GM12865 (cell line): Measurements from ENCODE around the gene CLCA4.
A peak's percentile ranks its signal among the peaks of the same experiment; 100 is the strongest.

ENCODE experiments used
- DNase-seq: peaks from one replicate; pipeline ENCODE4 v3.0.0; 2010; ENCODE audit warnings: low read depth
- H3K4me3 ChIP-seq: 2 replicates; pipeline ENCODE4 v1.5.1; 2011; ENCODE audit warnings: mild to moderate bottlenecking, low read depth, low read length, control low read depth
- TF ChIP-seq, protein P1 (sequence below): IDR thresholded peaks from 2 replicates; pipeline ENCODE4 v1.5.1; 2011; ENCODE audit warnings: low read length, control low read depth, low read depth, inconsistent platforms; ENCODE audit not compliant: insufficient read depth; ENCODE audit errors: missing control alignments

CLCA4 gene

DNA sequence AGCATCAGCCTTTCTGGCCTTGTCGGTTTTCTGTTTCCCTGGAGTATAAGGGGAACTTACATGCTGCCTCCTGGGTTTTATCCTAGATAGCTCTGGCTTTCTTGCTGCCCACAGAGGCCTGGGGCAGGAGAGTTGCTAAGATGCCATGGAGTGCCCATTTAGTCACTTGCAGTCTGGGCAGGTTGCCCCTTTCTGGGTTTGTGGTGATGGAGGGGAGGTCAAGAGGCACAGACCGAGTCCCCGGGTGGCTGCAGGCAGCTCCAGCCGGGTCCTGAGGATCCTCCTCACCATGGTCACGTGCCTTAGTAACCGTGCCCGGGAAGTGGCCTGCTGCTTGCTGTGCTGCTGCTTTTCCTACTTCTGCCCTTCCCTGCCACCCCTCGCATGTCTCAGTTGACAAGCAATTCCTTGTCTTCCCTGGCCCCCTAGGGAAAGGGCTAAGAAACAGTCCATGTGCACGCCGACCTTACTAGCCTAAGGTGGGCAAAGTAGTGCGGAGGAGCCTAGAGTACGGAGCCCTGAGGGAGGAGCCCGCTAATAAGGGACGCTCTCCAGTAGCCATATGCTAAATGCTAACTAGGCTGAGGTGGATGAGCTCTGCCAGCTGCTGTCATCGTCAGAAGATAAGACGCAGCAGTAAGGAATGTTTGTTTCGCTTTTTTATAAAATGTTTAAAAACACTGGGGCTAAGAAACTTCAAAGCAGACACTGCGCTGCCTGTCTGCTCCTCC is 43.3 kb upstream of the CLCA4 start:
- TF ChIP-seq, protein P1, sequence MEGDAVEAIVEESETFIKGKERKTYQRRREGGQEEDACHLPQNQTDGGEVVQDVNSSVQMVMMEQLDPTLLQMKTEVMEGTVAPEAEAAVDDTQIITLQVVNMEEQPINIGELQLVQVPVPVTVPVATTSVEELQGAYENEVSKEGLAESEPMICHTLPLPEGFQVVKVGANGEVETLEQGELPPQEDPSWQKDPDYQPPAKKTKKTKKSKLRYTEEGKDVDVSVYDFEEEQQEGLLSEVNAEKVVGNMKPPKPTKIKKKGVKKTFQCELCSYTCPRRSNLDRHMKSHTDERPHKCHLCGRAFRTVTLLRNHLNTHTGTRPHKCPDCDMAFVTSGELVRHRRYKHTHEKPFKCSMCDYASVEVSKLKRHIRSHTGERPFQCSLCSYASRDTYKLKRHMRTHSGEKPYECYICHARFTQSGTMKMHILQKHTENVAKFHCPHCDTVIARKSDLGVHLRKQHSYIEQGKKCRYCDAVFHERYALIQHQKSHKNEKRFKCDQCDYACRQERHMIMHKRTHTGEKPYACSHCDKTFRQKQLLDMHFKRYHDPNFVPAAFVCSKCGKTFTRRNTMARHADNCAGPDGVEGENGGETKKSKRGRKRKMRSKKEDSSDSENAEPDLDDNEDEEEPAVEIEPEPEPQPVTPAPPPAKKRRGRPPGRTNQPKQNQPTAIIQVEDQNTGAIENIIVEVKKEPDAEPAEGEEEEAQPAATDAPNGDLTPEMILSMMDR: no peak
- no peak for DNase-seq
- no peak overlapping the region for H3K4me3 ChIP-seq

DNA sequence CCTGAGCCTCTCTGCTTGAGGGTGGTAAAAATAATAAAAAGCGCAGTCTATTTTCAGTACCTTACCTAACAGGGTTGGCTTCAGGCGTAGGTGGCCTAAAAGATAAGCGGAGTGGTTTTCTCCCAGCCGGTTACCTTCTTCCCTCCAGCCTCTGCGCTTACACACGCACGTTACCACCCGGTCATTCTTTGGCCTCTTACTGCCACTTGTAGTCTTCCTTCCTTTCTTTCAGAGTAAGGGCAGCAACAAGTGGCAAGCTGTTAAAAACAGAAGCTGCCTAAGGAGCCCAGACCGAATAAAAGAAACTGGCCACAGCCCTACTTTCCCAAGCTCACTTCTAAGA is 42.8 kb upstream of the CLCA4 start:
- no peak overlapping the region for H3K4me3 ChIP-seq
- no peak for DNase-seq
- TF ChIP-seq, protein P1: no peak

DNA sequence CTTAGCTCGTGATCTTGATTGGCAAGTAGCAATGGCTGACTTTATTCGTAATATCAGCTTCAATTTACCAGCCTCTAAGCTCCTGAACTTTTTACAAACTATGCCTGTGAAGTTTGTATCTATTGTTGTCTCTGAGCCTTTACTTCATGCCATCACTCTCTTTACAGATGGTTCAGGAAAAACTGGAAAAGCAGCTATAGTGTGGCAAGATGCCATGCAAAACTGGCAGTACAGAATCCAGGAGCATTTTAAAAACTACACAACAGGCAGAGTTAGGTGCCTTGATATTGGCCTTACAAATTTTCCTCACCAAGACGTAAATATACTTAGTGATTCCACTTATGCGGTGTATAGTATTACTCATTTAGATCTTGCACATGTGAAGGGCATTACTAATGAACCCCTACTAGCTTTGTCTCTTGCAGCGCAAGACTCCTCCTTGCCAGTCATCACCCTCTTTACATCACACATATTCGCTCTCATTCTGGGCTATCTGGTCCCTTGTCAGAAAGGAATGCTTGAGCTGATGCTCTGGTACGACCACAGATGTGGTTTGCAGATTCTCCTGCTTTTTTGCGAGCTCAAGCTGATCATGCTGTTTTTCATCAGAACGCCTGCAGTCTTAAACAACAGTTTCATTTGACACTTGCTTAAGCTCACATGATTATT is 41.8 kb upstream of the CLCA4 start:
- no peak overlapping the region for H3K4me3 ChIP-seq
- TF ChIP-seq, protein P1: no peak
- DNase-seq: no peak

DNA sequence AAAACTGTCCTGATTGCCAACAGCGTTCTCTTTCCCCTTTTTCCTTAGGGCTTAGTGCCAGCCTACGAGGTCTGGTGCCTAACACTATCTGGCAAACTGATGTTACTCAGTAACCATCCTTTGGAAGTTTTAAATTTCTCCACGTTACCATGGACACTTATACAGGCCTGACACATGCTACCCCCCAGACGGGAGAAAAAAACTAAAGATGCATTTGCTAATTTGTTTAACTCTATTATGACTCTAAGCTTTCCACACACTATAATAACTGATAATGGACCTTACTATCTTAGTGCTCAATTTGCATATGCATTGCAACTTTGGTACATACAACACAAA is 41.3 kb upstream of the CLCA4 start:
- no peak for DNase-seq
- TF ChIP-seq, protein P1: no peak
- no peak overlapping the region for H3K4me3 ChIP-seq

DNA sequence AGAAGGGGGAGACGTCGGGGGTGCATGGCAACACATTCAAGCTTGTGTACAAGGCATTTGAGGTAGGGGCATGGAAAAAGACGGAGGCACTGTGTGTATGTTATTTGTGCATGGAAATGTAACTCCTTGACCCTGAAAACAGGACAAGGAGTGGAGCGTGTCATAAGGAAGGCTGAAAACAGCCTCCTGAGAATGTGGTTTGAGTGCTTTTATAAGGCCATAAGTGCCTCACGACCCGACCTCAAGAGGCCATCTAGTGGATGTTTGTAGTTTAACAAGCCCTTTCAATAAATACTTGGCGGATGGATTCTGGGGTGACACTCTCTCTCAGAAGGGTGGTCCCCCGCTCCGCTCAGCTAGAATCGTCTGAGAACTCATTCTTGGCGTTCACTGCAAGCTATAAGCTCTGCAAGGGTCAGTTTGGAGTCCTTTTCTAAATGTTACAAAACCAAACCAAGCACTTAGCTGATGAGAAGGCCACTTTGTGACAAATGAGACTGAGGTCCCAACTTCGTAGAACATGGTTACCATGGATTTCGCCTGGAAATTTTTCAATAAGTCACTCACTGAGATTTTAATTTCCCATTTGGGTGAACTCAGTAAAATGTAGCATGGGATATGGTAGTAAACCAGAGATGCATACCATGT is 38.8 kb upstream of the CLCA4 start:
- H3K4me3 ChIP-seq: no peak overlapping the region
- DNase-seq: peak; percentile 30

DNA sequence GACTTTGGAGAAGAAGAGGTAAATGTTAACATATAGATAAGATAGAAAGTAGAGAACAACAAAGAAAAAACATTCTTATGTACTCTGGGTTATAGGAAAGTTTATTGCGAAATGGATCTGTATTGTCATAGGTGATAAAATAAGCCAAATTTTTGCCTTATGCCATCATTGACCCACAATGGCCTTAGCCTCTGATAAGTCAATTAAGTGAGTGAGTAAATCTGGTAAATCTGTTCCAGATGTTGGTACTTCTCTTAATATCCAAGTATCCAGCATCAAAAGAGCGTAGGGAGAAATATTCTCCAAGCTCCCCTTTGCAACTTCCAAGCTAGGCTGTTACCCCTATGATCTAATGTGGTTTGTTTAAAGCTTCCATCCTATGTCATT is 38.3 kb upstream of the CLCA4 start:
- no peak for DNase-seq
- no peak overlapping the region for H3K4me3 ChIP-seq
- TF ChIP-seq, protein P1: no peak

More for the DNA sequence above, 38.8 kb upstream of the CLCA4 start:
- TF ChIP-seq, protein P1: peak; percentile 47

DNA sequence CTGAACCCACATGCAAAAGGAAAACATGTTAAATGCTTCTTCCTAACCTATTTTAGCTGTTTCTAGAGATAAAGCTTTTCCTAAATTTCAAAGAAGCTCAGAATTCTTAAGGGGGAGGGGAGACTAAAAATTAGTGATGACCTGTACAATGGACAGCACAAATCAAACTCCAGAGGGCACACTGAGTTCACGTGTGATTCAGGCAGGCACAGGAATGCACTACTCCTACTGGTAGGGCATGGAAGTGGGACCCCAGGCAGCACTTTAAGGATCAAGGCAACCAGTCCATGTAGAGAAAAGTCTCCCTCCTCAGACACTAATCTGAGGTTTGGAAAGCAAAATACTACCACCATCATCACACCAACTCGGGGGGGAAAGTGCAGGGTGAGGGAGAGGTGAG is 31.3 kb upstream of the CLCA4 start:
- TF ChIP-seq, protein P1: peak; percentile 2
- DNase-seq: peak; percentile 18
- no peak overlapping the region for H3K4me3 ChIP-seq
